H1 (cell line): ENCODE data around the gene LRP8. TPM values are rescaled to one million over a fixed set of nuclear protein-coding genes. Genes with fewer than 3 reads are reported as not detected.

Experiments used
- CBX8 ChIP-seq: fragments of 300-800, 300-1000 bp; sonication (generic); IDR thresholded peaks from 2 replicates; pipeline ENCODE4 v1.7.1; 2016; ENCODE audit warnings: low read depth, low read length, borderline replicate concordance
- CHD7 ChIP-seq: fragments of 300-600 bp; sonication (generic); IDR thresholded peaks from 2 replicates; pipeline ENCODE4 v1.7.1; 2012; ENCODE audit warnings: low read length, moderate library complexity, mild to moderate bottlenecking, inconsistent platforms; ENCODE audit not compliant: insufficient replicate concordance
- KDM4A ChIP-seq: IDR thresholded peaks from one replicate; pipeline ENCODE4 v1.7.1; 2012; ENCODE audit warnings: low read depth, mild to moderate bottlenecking, moderate library complexity, low read length, inconsistent platforms; ENCODE audit not compliant: severe bottlenecking
- polyA plus RNA-seq, 7 experiments: library from polyadenylated mRNA; depleted of rRNA in 3 of 7; stranded (reverse) in 5 of 7; unstranded in 2 of 7; fragments of >200 nt in 5 of 7; fragments of 200-250 nt in 2 of 7; gene quantifications; 1 replicate in 5 of 7; 2 replicates in 1 of 7; 4 replicates in 1 of 7; pipeline versions ENCODE4 v1.2.1 to v1.2.3, GENCODE V29; 2011 to 2013; ENCODE audit warnings: missing spikeins in 2 of 7, mixed read lengths in 2 of 7
- total RNA-seq: library from RNA; stranded (reverse); fragmentation: NEBNext Ultra II Directional; extraction: Animal tissue kit (Norgen Biotek cat#: 25700); gene quantifications from 2 replicates; pipeline ENCODE4 v1.2.1, GENCODE V29; 2021

The LRP8 gene
- total and polyA plus RNA-seq, 2 of the 8 experiments (the other 6 are each of a cell fraction or from before 2014, with no cell fraction given), result 63.2 to 66.4 TPM

- TF ChIP-seq CHD7 (no peak), CBX8 (no peak), KDM4A (no peak)
Observed at GRCh38 chr1:53279296-53280200, 48.3 kb downstream of the LRP8 start (continued).
